Central memory CD8-positive, alpha-beta T cell (primary cell): Measurements from ENCODE around the gene ZNF565.

Experiments
- ATAC-seq: fragments of 150-1000 bp; cut with Tn5 transposase; replicated peaks from 2 replicates; pipeline ENCODE4 v1.10.0; 2022; ENCODE audit warnings: mild to moderate bottlenecking, moderate FRiP score, moderate number of reproducible peaks; ENCODE audit not compliant: poor library complexity, severe bottlenecking; ENCODE audit errors: extremely low read depth
- DNase-seq, 2 donors: peaks; one replicate each; pipeline ENCODE4 v3.0.0; 2021; ENCODE audit warnings: low spot score in 2 of 2
- H3K27ac Mint-ChIP-seq: one replicate; pipeline ENCODE4 v1.8.0; 2022; ENCODE audit warnings: low read depth, mild to moderate bottlenecking, moderate library complexity, mixed read lengths
- H3K27me3 Mint-ChIP-seq: one replicate; pipeline ENCODE4 v1.8.0; 2022; ENCODE audit warnings: mixed read lengths
- H3K36me3 Mint-ChIP-seq: one replicate; pipeline ENCODE4 v1.8.0; 2022; ENCODE audit warnings: mild to moderate bottlenecking, moderate library complexity, mixed read lengths; ENCODE audit not compliant: insufficient read depth
- H3K4me1 Mint-ChIP-seq: one replicate; pipeline ENCODE4 v1.8.0; 2022; ENCODE audit warnings: mixed read lengths
- H3K4me3 Mint-ChIP-seq: one replicate; pipeline ENCODE4 v1.8.0; 2022; ENCODE audit warnings: mild to moderate bottlenecking, moderate library complexity, mixed read lengths
- H3K9me3 Mint-ChIP-seq: one replicate; pipeline ENCODE4 v1.8.0; 2022; ENCODE audit warnings: mixed read lengths

ZNF565 gene

DNA sequence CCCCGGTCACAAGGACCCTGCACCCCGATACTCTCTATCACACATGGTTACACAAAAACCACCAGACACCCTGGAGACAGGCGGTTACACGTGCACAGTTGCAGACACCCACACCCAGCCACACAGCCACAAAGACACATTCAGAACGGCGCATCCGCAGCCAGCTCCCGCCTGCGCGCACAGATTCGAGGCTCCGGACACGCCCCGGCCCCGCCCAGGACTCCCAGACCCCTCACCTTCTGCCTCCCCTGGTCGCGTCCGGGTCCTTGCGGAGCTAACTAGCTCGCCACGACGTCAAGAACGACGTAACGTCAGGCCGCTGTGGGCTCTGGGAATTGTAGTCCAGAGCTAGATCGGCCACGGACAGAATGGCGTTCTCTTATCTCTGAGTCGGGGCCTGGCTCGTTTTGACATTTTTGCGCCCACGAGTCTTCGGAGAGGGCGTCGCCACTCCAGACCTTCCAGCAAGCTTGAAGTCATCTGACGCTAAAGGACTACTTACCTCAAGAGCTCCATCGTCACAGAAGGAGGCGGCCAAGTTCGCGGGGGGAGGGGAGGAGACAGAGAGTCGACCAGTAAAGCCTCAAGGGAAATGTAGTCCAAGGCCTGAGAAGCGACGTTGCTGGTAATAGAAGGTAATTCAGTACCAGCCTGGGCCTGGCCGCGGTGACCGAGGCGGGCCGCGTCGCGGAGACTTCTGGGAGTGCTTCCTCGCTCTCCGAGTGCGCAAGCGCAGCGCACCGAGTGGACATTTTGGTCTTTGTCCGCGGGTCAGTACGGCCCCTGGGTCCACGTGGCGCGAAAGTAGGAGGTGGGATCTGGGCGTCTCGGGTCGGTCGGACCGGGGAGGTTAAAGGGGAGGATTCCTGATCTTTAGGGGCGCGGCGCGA, at the start of gene ZNF565, which contains the start of gene ZNF146:
Gene ZNF565 (minus strand): TSS at position 280 of the 890 bp plus-strand sequence. CDS start 12,680 bp downstream, outside the sequence.
Gene ZNF146 (plus strand): TSS at position 721 of the 890 bp plus-strand sequence. CDS start 21,335 bp downstream, outside the sequence.
- peaks cover 13% of the 10 kb centered on the region for H3K4me1 Mint-ChIP-seq
- peaks cover 11% of the 10 kb centered on the region for H3K36me3 Mint-ChIP-seq
- H3K4me3 Mint-ChIP-seq, result no peak within 1 kb of the TSS
- peak; percentile 85 for ATAC-seq
- H3K9me3 Mint-ChIP-seq, result no peaks in the 10 kb centered on the region
- DNase-seq, result peak; percentile 87 to 94
- no peaks in the 10 kb centered on the region for H3K27me3 Mint-ChIP-seq
- H3K27ac Mint-ChIP-seq, result no peak within 1 kb of the TSS

DNA sequence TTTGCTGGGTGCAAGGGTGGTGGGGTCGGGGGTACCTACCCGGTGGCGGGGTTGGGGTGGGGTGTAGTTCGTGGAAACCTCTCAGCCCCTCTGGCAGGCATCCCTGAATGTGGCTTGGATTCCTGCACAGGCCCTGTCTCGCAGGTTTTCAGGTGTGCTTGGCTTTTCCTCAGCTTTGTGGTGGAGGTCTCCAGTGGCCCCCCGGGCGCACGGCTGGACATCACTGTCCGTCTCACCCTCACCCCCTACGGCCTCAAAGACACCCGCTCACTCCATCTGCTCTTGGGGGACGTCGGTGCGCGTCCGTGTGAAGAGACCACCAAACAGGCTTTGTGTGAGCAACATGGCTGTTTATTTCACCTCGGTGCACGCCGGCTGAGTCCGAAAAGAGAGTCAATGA, 44.7 kb upstream of the ZNF565 start:
- H3K27me3 Mint-ChIP-seq, result no peaks in the 10 kb centered on the region
- peaks cover 16% of the 10 kb centered on the region for H3K9me3 Mint-ChIP-seq
- no peaks in the 10 kb centered on the region for H3K4me1 Mint-ChIP-seq
- H3K27ac Mint-ChIP-seq, result no peak overlapping the region
- H3K36me3 Mint-ChIP-seq, result peaks cover 3% of the 10 kb centered on the region
- H3K4me3 Mint-ChIP-seq, result no peak overlapping the region
- no peak for DNase-seq
- ATAC-seq, result no peak

GRCh38 chr19:36258028-36258875, 43.8 kb upstream of the ZNF565 start:
- H3K4me1 Mint-ChIP-seq, result no peaks in the 10 kb centered on the region
- H3K27me3 Mint-ChIP-seq, result no peaks in the 10 kb centered on the region
- DNase-seq, result no peak
- no peak overlapping the region for H3K4me3 Mint-ChIP-seq
- peaks cover 2% of the 10 kb centered on the region for H3K36me3 Mint-ChIP-seq
- no peak for ATAC-seq
- peaks cover 8% of the 10 kb centered on the region for H3K9me3 Mint-ChIP-seq
- no peak overlapping the region for H3K27ac Mint-ChIP-seq

- Mint-ChIP-seq H3K27me3 (no peaks in the 10 kb centered on the region), H3K4me3 (no peak overlapping the region), H3K9me3 (peaks cover 5% of the 10 kb centered on the region), H3K27ac (no peak overlapping the region), H3K36me3 (peaks cover 2% of the 10 kb centered on the region), H3K4me1 (no peaks in the 10 kb centered on the region)
- ATAC-seq, result no peak
- DNase-seq, result no peak
Measured at GRCh38 chr19:36257520-36257876, 43.0 kb upstream of the ZNF565 start.

- Mint-ChIP-seq H3K27me3 (no peaks in the 10 kb centered on the region), H3K9me3 (peaks cover 5% of the 10 kb centered on the region), H3K4me1 (no peaks in the 10 kb centered on the region), H3K4me3 (no peak overlapping the region), H3K27ac (no peak overlapping the region), H3K36me3 (peaks cover 2% of the 10 kb centered on the region)
- no peak for DNase-seq
- ATAC-seq, result no peak
Measured at GRCh38 chr19:36256853-36257519, 42.5 kb upstream of the ZNF565 start.

GRCh38 chr19:36256064-36256463, 41.6 kb upstream of the ZNF565 start:
- H3K4me3 Mint-ChIP-seq, result no peak overlapping the region
- ATAC-seq, result no peak
- no peaks in the 10 kb centered on the region for H3K4me1 Mint-ChIP-seq
- no peak overlapping the region for H3K27ac Mint-ChIP-seq
- H3K27me3 Mint-ChIP-seq, result no peaks in the 10 kb centered on the region
- peaks cover 2% of the 10 kb centered on the region for H3K36me3 Mint-ChIP-seq
- no peak for DNase-seq
- H3K9me3 Mint-ChIP-seq, result peaks cover 5% of the 10 kb centered on the region

GRCh38 chr19:36255316-36255715, 40.9 kb upstream of the ZNF565 start:
- peaks cover 2% of the 10 kb centered on the region for H3K36me3 Mint-ChIP-seq
- peaks cover 5% of the 10 kb centered on the region for H3K9me3 Mint-ChIP-seq
- no peaks in the 10 kb centered on the region for H3K4me1 Mint-ChIP-seq
- H3K27me3 Mint-ChIP-seq, result no peaks in the 10 kb centered on the region
- H3K4me3 Mint-ChIP-seq, result no peak overlapping the region
- H3K27ac Mint-ChIP-seq, result no peak overlapping the region
- DNase-seq (no peak), ATAC-seq (no peak)

DNA sequence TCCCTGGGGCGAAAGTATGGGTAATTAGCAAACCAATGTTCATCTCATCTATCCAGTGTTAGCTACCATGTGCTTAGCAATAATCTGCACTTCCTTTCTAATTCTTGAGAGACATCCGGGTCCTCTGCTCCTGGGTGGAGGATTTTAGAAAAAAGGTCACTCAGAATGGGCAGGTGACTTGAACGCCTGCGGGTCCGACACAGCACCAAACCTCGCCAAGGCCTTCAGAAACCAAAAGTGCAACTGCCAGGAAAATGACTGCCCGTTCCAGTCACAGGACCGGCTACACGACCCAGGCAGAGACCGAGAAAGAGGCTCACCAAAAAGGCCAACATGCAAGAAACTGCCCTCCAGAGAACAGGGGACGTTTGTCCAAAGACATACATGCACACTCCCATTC, 40.4 kb upstream of the ZNF565 start:
- Mint-ChIP-seq H3K36me3 (peaks cover 2% of the 10 kb centered on the region), H3K4me3 (no peak overlapping the region), H3K27me3 (no peaks in the 10 kb centered on the region), H3K4me1 (no peaks in the 10 kb centered on the region), H3K9me3 (peaks cover 5% of the 10 kb centered on the region), H3K27ac (no peak overlapping the region)
- ATAC-seq (no peak), DNase-seq (no peak)

DNA sequence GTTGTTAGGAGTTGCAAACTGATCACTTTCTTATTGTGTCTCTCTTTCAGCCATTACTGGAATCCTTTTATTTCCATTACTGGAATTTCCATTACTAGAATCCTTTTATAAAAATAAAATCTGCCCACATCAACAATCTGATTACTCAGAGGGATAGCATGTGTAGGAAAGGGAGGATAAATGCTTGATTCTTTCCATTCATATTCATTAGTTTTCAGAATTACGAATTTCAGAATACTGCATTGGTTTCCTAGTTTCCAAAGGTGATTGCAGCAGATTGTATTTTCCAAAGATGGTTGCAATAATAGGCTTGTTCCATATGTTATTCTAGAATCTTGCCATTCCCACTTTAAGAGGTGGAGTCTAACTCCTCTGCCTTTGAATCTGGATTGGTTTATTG, 37.6 kb upstream of the ZNF565 start:
- peaks cover 2% of the 10 kb centered on the region for H3K36me3 Mint-ChIP-seq
- H3K4me1 Mint-ChIP-seq, result no peaks in the 10 kb centered on the region
- H3K9me3 Mint-ChIP-seq, result peaks cover 5% of the 10 kb centered on the region
- H3K4me3 Mint-ChIP-seq, result no peak overlapping the region
- DNase-seq, result no peak
- ATAC-seq, result no peak
- no peaks in the 10 kb centered on the region for H3K27me3 Mint-ChIP-seq
- no peak overlapping the region for H3K27ac Mint-ChIP-seq

- Mint-ChIP-seq H3K27ac (no peak overlapping the region), H3K36me3 (peaks cover 3% of the 10 kb centered on the region), H3K4me1 (no peaks in the 10 kb centered on the region), H3K27me3 (no peaks in the 10 kb centered on the region), H3K4me3 (no peak overlapping the region), H3K9me3 (peaks cover 16% of the 10 kb centered on the region)
- DNase-seq (no peak), ATAC-seq (no peak)
Measured at GRCh38 chr19:36246006-36246481, 31.6 kb upstream of the ZNF565 start.

DNA sequence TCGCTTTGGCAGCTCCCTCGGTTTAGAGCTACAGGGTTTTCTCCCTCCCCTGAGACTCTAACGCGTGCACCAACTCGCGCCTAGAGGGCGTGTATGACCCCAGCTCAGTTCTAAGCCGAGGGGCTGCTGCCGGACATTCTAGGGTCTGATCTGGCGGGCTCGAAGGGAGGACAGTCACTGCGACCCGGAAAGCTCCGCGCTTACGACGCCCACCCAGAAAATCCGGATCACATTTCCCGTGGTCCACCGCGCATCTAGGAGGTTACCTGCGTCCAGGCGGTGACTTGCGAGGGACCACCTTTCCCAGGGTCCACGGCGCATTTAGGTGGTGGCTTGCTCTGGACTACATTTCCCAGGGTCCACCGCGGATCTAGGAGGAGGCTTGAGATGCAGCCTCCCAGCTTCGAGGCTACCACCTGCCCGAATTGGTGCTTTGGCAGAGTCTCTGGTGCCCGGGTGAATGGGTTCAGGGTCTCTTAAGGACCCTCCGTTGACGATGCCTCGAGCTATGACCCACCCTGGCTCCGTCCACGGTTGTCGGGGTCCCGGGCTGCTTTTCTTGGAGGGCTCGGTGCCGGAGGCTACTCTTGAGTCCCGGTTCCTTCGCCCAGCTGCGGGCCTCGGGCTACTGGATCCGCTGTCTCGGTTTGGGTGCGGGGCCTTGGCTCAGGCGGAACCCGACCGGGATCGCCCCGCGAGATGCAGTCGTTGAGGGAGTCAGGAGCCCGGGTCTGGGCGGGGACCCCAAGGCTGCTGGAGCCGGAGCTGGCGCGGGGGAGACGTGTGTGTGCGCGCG, 30.9 kb upstream of the ZNF565 start:
- DNase-seq, result no peak
- peaks cover 16% of the 10 kb centered on the region for H3K9me3 Mint-ChIP-seq

GRCh38 chr19:36244066-36244465, 29.6 kb upstream of the ZNF565 start:
- Mint-ChIP-seq H3K36me3 (peaks cover 3% of the 10 kb centered on the region), H3K4me1 (no peaks in the 10 kb centered on the region), H3K9me3 (peaks cover 22% of the 10 kb centered on the region), H3K4me3 (no peak overlapping the region), H3K27ac (no peak overlapping the region), H3K27me3 (no peaks in the 10 kb centered on the region)
- DNase-seq, result no peak
- no peak for ATAC-seq

More for the DNA sequence above, 30.9 kb upstream of the ZNF565 start:
- H3K27ac Mint-ChIP-seq, result no peak overlapping the region
- H3K27me3 Mint-ChIP-seq, result no peaks in the 10 kb centered on the region
- no peaks in the 10 kb centered on the region for H3K4me1 Mint-ChIP-seq
- H3K4me3 Mint-ChIP-seq, result no peak overlapping the region
- no peak for ATAC-seq
- peaks cover 3% of the 10 kb centered on the region for H3K36me3 Mint-ChIP-seq
